IMR-90 (cell line): ENCODE data around the gene KRTAP5-3. TPM values are rescaled to one million over a fixed set of nuclear protein-coding genes. Genes with fewer than 3 reads are reported as not detected.
"Not testable (repeated sequence)": the region's sequence is repeated elsewhere in the genome, so short reads cannot be mapped to it uniquely, and the experiment has no call there.

Experiments
- ATAC-seq: fragments of 200-7000 bp; cut with Tn5 transposase; 2 replicates; pipeline ENCODE4 v1.9.1; 2020; ENCODE audit warnings: low read depth, mild to moderate bottlenecking, moderate library complexity
- BruUV-seq: library from RNA; stranded (reverse); fragments of 400-500 nt; replicated peaks from 2 replicates; lab custom pipeline; 2021; lab: Mats Ljungman, UMichigan
- CTCF ChIA-PET: fragments of 300-600 bp; formaldehyde crosslinking; extraction: SDS; loops from one replicate; lab custom pipeline; 2021; ENCODE audit warnings: antibody characterized with exemption; lab: Yijun Ruan, JAX
- POLR2A ChIA-PET: fragments of 300-600 bp; sonication (Branson Sonifier 250); formaldehyde crosslinking; loops from one replicate; lab custom pipeline; 2022; ENCODE audit warnings: antibody characterized with exemption; ENCODE audit not compliant: unreplicated experiment; lab: Charles Lee
- DNase-seq: peaks from one replicate; pipeline ENCODE4 v3.0.0; 2013
- H2AFZ ChIP-seq: replicated peaks from 2 replicates; pipeline ENCODE3; 2013; ENCODE audit warnings: low read length, mild to moderate bottlenecking; ENCODE audit not compliant: poor library complexity
- H2AK5ac ChIP-seq: 2 replicates; pipeline ENCODE4 v1.6.1; 2013; ENCODE audit warnings: low read depth, low read length, inconsistent platforms
- H2AK9ac ChIP-seq: replicated peaks from 2 replicates; pipeline ENCODE3; 2013; ENCODE audit warnings: mild to moderate bottlenecking, low read depth, low read length, moderate library complexity; ENCODE audit not compliant: poor library complexity
- H2BK120ac ChIP-seq: 2 replicates; pipeline ENCODE4 v1.6.1; 2013; ENCODE audit warnings: low read depth, low read length, inconsistent platforms
- H2BK15ac ChIP-seq: 3 replicates; pipeline ENCODE4 v1.6.1; 2013; ENCODE audit warnings: low read depth, low read length, inconsistent platforms
- H2BK20ac ChIP-seq: 2 replicates; pipeline ENCODE4 v1.6.1; 2013; ENCODE audit warnings: low read depth, mild to moderate bottlenecking, inconsistent platforms, low read length, moderate library complexity
- H2BK5ac ChIP-seq: 2 replicates; pipeline ENCODE4 v1.6.1; 2013; ENCODE audit warnings: mild to moderate bottlenecking, low read depth, low read length, inconsistent platforms; ENCODE audit not compliant: poor library complexity, severe bottlenecking
- H3K14ac ChIP-seq: replicated peaks from 2 replicates; pipeline ENCODE4 v1.6.1; 2013; ENCODE audit warnings: low read depth, low read length, inconsistent platforms
- H3K18ac ChIP-seq: 2 replicates; pipeline ENCODE4 v1.6.1; 2013; ENCODE audit warnings: low read depth, low read length, control low read depth
- H3K23ac ChIP-seq: 2 replicates; pipeline ENCODE4 v1.6.1; 2013; ENCODE audit warnings: low read depth, low read length, inconsistent platforms
- H3K27ac ChIP-seq: 2 replicates; pipeline ENCODE4 v1.5.1; 2013; ENCODE audit warnings: mild to moderate bottlenecking, control low read depth, low read length; ENCODE audit not compliant: insufficient read depth
- H3K27me3 ChIP-seq: 2 replicates; pipeline ENCODE4 v1.6.1; 2013; ENCODE audit warnings: low read length; ENCODE audit not compliant: control insufficient read depth, insufficient read depth
- H3K36me3 ChIP-seq: 2 replicates; pipeline ENCODE4 v1.6.1; 2013; ENCODE audit warnings: low read length, mixed read lengths; ENCODE audit not compliant: control insufficient read depth, insufficient read depth
- H3K4ac ChIP-seq: 2 replicates; pipeline ENCODE4 v1.6.1; 2013; ENCODE audit warnings: low read depth, low read length, inconsistent platforms
- H3K4me1 ChIP-seq: 2 replicates; pipeline ENCODE4 v1.6.1; 2013; ENCODE audit warnings: low read length, mixed read lengths; ENCODE audit not compliant: control insufficient read depth, insufficient read depth
- H3K4me2 ChIP-seq: 2 replicates; pipeline ENCODE4 v1.6.1; 2013; ENCODE audit warnings: low read depth, mild to moderate bottlenecking, control low read depth, low read length, moderate library complexity
- H3K4me3 ChIP-seq: 2 replicates; pipeline ENCODE4 v1.5.1; 2013; ENCODE audit warnings: low read depth, mild to moderate bottlenecking, control low read depth, low read length, moderate library complexity; ENCODE audit not compliant: insufficient read depth
- H3K56ac ChIP-seq: 2 replicates; pipeline ENCODE4 v1.6.1; 2013; ENCODE audit warnings: low read length, inconsistent platforms; ENCODE audit not compliant: insufficient read depth; ENCODE audit errors: extremely low read depth
- H3K79me1 ChIP-seq, 2 experiments: 2 replicates each; pipeline ENCODE4 v1.6.1; 2013; ENCODE audit warnings: low read length in 2 of 2, inconsistent platforms in 1 of 2, low read depth in 1 of 2
- H3K9ac ChIP-seq: 2 replicates; pipeline ENCODE4 v1.6.1; 2013; ENCODE audit warnings: low read depth, low read length, control low read depth
- H3K9me1 ChIP-seq: 2 replicates; pipeline ENCODE4 v1.6.1; 2013; ENCODE audit warnings: low read length, inconsistent platforms; ENCODE audit not compliant: insufficient read depth
- H3K9me3 ChIP-seq: 2 replicates; pipeline ENCODE4 v1.6.1; 2013; ENCODE audit warnings: low read length; ENCODE audit not compliant: control insufficient read depth, insufficient read depth
- H4K20me1 ChIP-seq: 2 replicates; pipeline ENCODE4 v1.6.1; 2013; ENCODE audit warnings: low read length, inconsistent platforms; ENCODE audit not compliant: insufficient read depth
- H4K5ac ChIP-seq: 2 replicates; pipeline ENCODE4 v1.6.1; 2013; ENCODE audit warnings: mild to moderate bottlenecking, low read depth, low read length, control low read depth
- H4K8ac ChIP-seq, 2 experiments: 2 replicates each; pipeline ENCODE4 v1.6.1; 2013; ENCODE audit warnings: low read depth in 2 of 2, low read length in 2 of 2, control low read depth in 1 of 2, inconsistent platforms in 1 of 2
- H4K91ac ChIP-seq: 2 replicates; pipeline ENCODE4 v1.6.1; 2013; ENCODE audit warnings: low read depth, low read length, inconsistent platforms; ENCODE audit not compliant: insufficient read depth
- WGBS, 2 experiments: methylation state at CpG; one replicate each; pipeline versions ENCODE4 v1.1.5 to v1.1.7; 2013; ENCODE audit warnings: missing lambda C conversion rate in 2 of 2; ENCODE audit not compliant: insufficient read length in 1 of 2; ENCODE audit errors: extremely low coverage in 2 of 2; 5-methylcytosine and 5-hydroxymethylcytosine counted together
- dilution Hi-C: fragments of 300-500 bp; cut with HindIII; formaldehyde crosslinking; loops from one replicate; pipeline ENCODE4 v1.14.3; 2018; ENCODE audit warnings: low sequenced_read_pairs; ENCODE audit not compliant: unreplicated experiment
- in situ Hi-C: fragments of 300-500 bp; cut with MboI; formaldehyde crosslinking; loops from 3 replicates; pipeline ENCODE4 v1.14.3; 2019; ENCODE audit warnings: low sequenced_read_pairs, inconsistent platforms, mixed read lengths
- intact Hi-C: fragments of 100-400 bp; cut with micrococcal nuclease; formaldehyde crosslinking; loops from 2 replicates; pipeline ENCODE4 v1.10.0; 2022
- polyA plus RNA-seq, 3 experiments: library from polyadenylated mRNA; depleted of rRNA; stranded (reverse); fragments of >200 nt; gene quantifications; 2 replicates each; pipeline ENCODE4 v1.2.3, GENCODE V29; 2012; ENCODE audit warnings: low replicate concordance in 1 of 3
- total RNA-seq: library from RNA; depleted of rRNA; stranded (reverse); fragments of >200 nt; gene quantifications from 2 replicates; pipeline ENCODE4 v1.2.3, GENCODE V29; 2012

KRTAP5-3 gene
- total and polyA plus RNA-seq, 2 of the 4 experiments (the other 2 are of a cell fraction) = not detected

DNA sequence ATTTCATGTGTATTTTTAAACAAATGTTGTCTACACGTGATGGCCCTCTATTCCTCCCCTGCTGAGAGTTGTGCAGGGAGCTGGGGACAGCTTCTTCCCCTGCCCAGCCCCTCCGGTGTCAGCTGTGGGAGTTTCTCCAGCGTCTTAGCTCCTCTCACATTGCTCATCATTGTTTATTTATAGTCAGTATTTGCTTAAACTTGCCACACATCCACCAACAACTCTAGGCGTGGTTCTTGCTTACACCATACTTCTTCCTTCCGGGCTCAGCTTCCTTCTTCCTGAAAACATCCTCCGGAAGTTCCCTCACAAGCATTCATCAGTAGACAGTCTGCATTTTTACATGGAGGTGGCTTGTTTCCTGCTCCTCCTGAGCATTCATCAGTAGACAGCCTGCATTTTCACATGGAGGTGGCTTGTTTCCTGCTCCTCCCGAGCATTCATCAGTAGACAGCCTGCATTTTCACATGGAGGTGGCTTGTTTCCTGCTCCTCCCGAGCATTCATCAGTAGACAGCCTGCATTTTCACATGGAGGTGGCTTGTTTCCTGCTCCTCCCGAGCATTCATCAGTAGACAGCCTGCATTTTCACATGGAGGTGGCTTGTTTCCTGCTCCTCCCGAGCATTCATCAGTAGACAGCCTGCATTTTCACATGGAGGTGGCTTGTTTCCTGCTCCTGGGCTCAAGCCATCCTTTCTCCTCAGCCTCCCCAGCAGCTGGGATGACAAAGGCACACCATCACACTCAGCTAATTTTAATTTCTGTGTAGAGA lies 18.9 kb downstream of the KRTAP5-3 start:
- H3K36me3 ChIP-seq, H2BK15ac ChIP-seq, H3K27ac ChIP-seq, H3K23ac ChIP-seq, POLR2A ChIA-PET, H2AFZ ChIP-seq, H4K20me1 ChIP-seq, H2BK20ac ChIP-seq, H3K4me3 ChIP-seq, H3K4me1 ChIP-seq, H3K9me1 ChIP-seq, H4K91ac ChIP-seq, H3K9ac ChIP-seq, H3K14ac ChIP-seq, H3K4ac ChIP-seq, H3K79me1 ChIP-seq, H3K4me2 ChIP-seq, H3K18ac ChIP-seq, H4K5ac ChIP-seq, H2AK5ac ChIP-seq, H2BK5ac ChIP-seq, H3K9me3 ChIP-seq, H3K56ac ChIP-seq, ATAC-seq, in situ Hi-C loops, H2BK120ac ChIP-seq, H4K8ac ChIP-seq, intact Hi-C loops, DNase-seq, BruUV-seq, dilution Hi-C loops, H2AK9ac ChIP-seq: not testable (repeated sequence)
- WGBS, 2 experiments = 39% methylated on average over 2 of the region's 10 CpGs; no CpG with 5 or more reads in 1 of the 2 experiments
- CTCF ChIA-PET = interaction anchor here (1.0 to 2.1 kb wide), 2 partner anchors 13 to 15 kb away, joined by 3 to 9 read pairs; no protein-coding TSS in a partner anchor
- peaks cover 33% of the 10 kb centered on the region for H3K27me3 ChIP-seq
